Measurements from ENCODE around the gene SLC15A4.

Gene SLC15A4

GRCh38 chr12:128823216-128823915, 392 bp downstream of the SLC15A4 start:
- TF ChIP-seq CSDC2 (CRISPR knock-in tag; IDR thresholded peaks at IDR 0.05) (no peak), TSHZ2 (CRISPR knock-in tag; IDR thresholded peaks at IDR 0.05) (no peak), OSR1 (CRISPR knock-in tag; IDR thresholded peaks at IDR 0.05) (no peak), ZFP3 (CRISPR knock-in tag; IDR thresholded peaks at IDR 0.05) (no peak), GLIS3 (CRISPR knock-in tag; IDR thresholded peaks at IDR 0.05) (no peak), PATZ1 (CRISPR knock-in tag; IDR thresholded peaks at IDR 0.05; ENCODE audit: borderline replicate concordance) (no peak), CSRNP3 (CRISPR knock-in tag; IDR thresholded peaks at IDR 0.05) (no peak), ZFP30 (CRISPR knock-in tag; IDR thresholded peaks at IDR 0.05) (no peak), ZNF565 (CRISPR knock-in tag; conservative IDR thresholded peaks at IDR 0.05; ENCODE audit: low read depth) (no peak), SNAI2 (CRISPR knock-in tag; IDR thresholded peaks at IDR 0.05) (no peak), RARB (CRISPR knock-in tag; IDR thresholded peaks at IDR 0.05) (no peak), POU6F1 (CRISPR knock-in tag; IDR thresholded peaks at IDR 0.05; ENCODE audit: borderline replicate concordance, low read depth) (no peak), ESRRG (CRISPR knock-in tag; IDR thresholded peaks at IDR 0.05) (no peak), CREB5 (CRISPR knock-in tag; IDR thresholded peaks at IDR 0.05; ENCODE audit: low read depth) (no peak), ZNF70 (CRISPR knock-in tag; IDR thresholded peaks at IDR 0.05) (no peak), ARNTL (CRISPR knock-in tag; IDR thresholded peaks at IDR 0.05; ENCODE audit: borderline replicate concordance, low read depth) (no peak), ZNF8 (CRISPR knock-in tag; IDR thresholded peaks at IDR 0.05) (no peak)
- peak; percentile 14 for ATAC-seq

GRCh38 chr12:128820723-128821432, 2.9 kb downstream of the SLC15A4 start:
- no peak for ATAC-seq
- no peak for TF ChIP-seq CREB5 (CRISPR knock-in tag; IDR thresholded peaks at IDR 0.05; ENCODE audit: low read depth)
- TF ChIP-seq BACH2 (CRISPR knock-in tag; IDR thresholded peaks at IDR 0.05; ENCODE audit: borderline replicate concordance): no peak
- TF ChIP-seq POU6F1 (CRISPR knock-in tag; IDR thresholded peaks at IDR 0.05; ENCODE audit: borderline replicate concordance, low read depth): no peak
- no peak for TF ChIP-seq ZFP30 (CRISPR knock-in tag; IDR thresholded peaks at IDR 0.05)
- TF ChIP-seq CSDC2 (CRISPR knock-in tag; IDR thresholded peaks at IDR 0.05): no peak
- no peak for TF ChIP-seq TCF4 (CRISPR knock-in tag; IDR thresholded peaks at IDR 0.05; ENCODE audit: borderline replicate concordance)
- no peak for TF ChIP-seq ARNTL (CRISPR knock-in tag; IDR thresholded peaks at IDR 0.05; ENCODE audit: borderline replicate concordance, low read depth)
- TF ChIP-seq ZNF565 (CRISPR knock-in tag; conservative IDR thresholded peaks at IDR 0.05; ENCODE audit: low read depth): no peak
- TF ChIP-seq SNAI2 (CRISPR knock-in tag; IDR thresholded peaks at IDR 0.05): no peak
- TF ChIP-seq ZNF70 (CRISPR knock-in tag; IDR thresholded peaks at IDR 0.05): no peak
- TF ChIP-seq ISL1 (CRISPR knock-in tag; IDR thresholded peaks at IDR 0.05): no peak
- no peak for TF ChIP-seq GLIS3 (CRISPR knock-in tag; IDR thresholded peaks at IDR 0.05)
- TF ChIP-seq TOX (CRISPR knock-in tag; IDR thresholded peaks at IDR 0.05; ENCODE audit: borderline replicate concordance): no peak
- no peak for TF ChIP-seq CSRNP3 (CRISPR knock-in tag; IDR thresholded peaks at IDR 0.05)
- TF ChIP-seq ZFP3 (CRISPR knock-in tag; IDR thresholded peaks at IDR 0.05): no peak
- TF ChIP-seq PPARA (CRISPR knock-in tag; IDR thresholded peaks at IDR 0.05; ENCODE audit: borderline replicate concordance): no peak
- TF ChIP-seq ZC3H10 (CRISPR knock-in tag; IDR thresholded peaks at IDR 0.05): no peak
- TF ChIP-seq OSR1 (CRISPR knock-in tag; IDR thresholded peaks at IDR 0.05): no peak

Measured in SK-N-SH treated with all-trans-retinoic acid at 6 μM for 48 hours (cell line).